Superior temporal gyrus (tissue), 1 donor: Measurements from ENCODE around the gene SLC38A6.
"Not testable (repeated sequence)": the region's sequence is repeated elsewhere in the genome, so short reads cannot be mapped to it uniquely, and the experiment has no call there.

Experiments
- DNase-seq: peaks from one replicate; pipeline ENCODE4 v3.0.0-alpha.2; 2016; ENCODE audit errors: extremely low spot score

Gene SLC38A6

GRCh38 chr14:61051051-61051450 is 70.0 kb downstream of the SLC38A6 start:
- no peak for DNase-seq

GRCh38 chr14:61051621-61052020 is 70.6 kb downstream of the SLC38A6 start:
- no peak for DNase-seq

- no peak for DNase-seq
Measured at GRCh38 chr14:61063461-61063860, 82.4 kb downstream of the SLC38A6 start.

GRCh38 chr14:61064210-61064609 is 83.2 kb downstream of the SLC38A6 start:
- DNase-seq = no peak

- no peak for DNase-seq
Measured at GRCh38 chr14:61064856-61065255, 83.8 kb downstream of the SLC38A6 start.

- no peak for DNase-seq
Measured at GRCh38 chr14:61065656-61066055, 84.6 kb downstream of the SLC38A6 start.

- DNase-seq = not testable (repeated sequence)
Measured at GRCh38 chr14:61072442-61072841, 91.4 kb downstream of the SLC38A6 start.

- no peak for DNase-seq
Measured at GRCh38 chr14:61074852-61075251, 93.8 kb downstream of the SLC38A6 start.

- DNase-seq = no peak
Measured at GRCh38 chr14:61076556-61076955, 95.5 kb downstream of the SLC38A6 start.

- no peak for DNase-seq
Measured at GRCh38 chr14:61077437-61077836, 96.4 kb downstream of the SLC38A6 start.

- no peak for DNase-seq
Measured at GRCh38 chr14:61077951-61078720, 97.1 kb downstream of the SLC38A6 start.

- DNase-seq = no peak
Measured at GRCh38 chr14:61080591-61081010, 99.6 kb downstream of the SLC38A6 start.

- no peak for DNase-seq
Measured at GRCh38 chr14:61088081-61088480, 107.0 kb downstream of the SLC38A6 start.

- DNase-seq = no peak
Measured at GRCh38 chr14:61089126-61089750, 108.2 kb downstream of the SLC38A6 start.

- DNase-seq = no peak
Measured at GRCh38 chr14:61090432-61091216, 109.6 kb downstream of the SLC38A6 start.

- DNase-seq = no peak
Measured at GRCh38 chr14:61091657-61092273, 110.7 kb downstream of the SLC38A6 start.

GRCh38 chr14:61098096-61098495 is 117.1 kb downstream of the SLC38A6 start:
- DNase-seq = not testable (repeated sequence)

- DNase-seq = no peak
Measured at GRCh38 chr14:61098721-61099120, 117.7 kb downstream of the SLC38A6 start.

- DNase-seq = no peak
Measured at GRCh38 chr14:61099216-61099835, 118.3 kb downstream of the SLC38A6 start.

- no peak for DNase-seq
Measured at GRCh38 chr14:61101803-61102548, 120.9 kb downstream of the SLC38A6 start.
